GM19240 (cell line): ENCODE measurements around the gene COL25A1.

ENCODE experiments used
- DNase-seq: peaks from one replicate; pipeline ENCODE4 v3.0.0; 2011; ENCODE audit warnings: low spot score; ENCODE audit not compliant: insufficient read length

Gene COL25A1

DNA sequence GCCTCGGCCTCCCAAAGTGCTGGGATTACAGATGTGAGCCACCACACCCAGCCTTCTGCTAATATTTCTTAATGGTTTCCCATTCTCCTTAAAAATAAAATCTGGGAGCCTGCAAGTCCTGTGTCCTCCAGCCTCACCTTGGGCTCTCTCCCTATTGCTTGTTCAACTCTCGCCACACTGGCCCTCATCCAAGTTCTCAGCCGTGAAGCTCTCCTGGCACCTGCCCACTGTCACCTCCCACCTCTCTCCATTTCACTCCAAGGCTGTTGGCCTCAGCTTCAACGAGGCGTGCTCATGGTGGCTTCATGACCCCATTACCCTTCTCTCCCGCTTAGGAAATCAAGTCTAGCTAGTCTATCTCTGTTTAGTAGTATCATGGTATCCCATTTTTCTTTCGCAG is 530.1 kb downstream of the COL25A1 start:
- DNase-seq, result no peak

DNA sequence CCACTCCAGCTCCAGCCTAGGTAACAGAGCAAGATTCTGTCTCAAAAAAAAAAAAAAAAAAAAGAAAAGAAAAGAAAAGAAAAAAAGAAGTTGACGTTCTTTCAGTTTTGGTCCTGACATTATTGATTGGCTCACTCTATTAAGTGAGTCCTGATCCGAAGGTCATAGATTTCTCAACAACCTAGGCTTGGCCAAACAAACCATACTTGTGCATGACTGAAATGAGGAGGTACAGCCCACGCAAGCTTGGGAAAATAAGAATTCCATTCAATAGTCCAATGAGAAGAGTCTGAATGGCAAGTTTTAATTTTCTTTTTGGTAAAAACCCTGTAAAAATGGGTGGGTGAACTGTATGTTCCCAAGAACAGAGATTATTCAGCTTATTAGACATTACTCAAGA is 536.4 kb downstream of the COL25A1 start:
- DNase-seq, result no peak

DNA sequence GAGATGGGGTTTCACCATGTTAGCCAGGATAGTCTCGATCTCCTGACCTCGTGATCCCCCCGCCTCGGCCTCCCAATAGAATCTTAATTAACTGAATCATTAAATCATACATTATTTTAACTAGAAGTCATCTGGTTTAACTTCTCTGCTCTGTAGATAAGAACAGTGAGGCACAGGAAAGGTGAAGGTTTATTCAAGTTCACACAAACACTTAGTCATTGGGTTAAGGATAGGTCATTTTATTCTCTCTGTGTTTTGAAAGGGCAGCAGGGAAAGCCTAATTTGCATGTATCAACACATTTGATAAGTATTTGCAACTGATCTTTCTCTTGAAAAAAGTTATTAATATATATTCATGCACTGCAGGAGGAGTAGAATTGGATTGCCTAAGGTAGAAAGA is 538.5 kb downstream of the COL25A1 start:
- DNase-seq, result no peak

DNA sequence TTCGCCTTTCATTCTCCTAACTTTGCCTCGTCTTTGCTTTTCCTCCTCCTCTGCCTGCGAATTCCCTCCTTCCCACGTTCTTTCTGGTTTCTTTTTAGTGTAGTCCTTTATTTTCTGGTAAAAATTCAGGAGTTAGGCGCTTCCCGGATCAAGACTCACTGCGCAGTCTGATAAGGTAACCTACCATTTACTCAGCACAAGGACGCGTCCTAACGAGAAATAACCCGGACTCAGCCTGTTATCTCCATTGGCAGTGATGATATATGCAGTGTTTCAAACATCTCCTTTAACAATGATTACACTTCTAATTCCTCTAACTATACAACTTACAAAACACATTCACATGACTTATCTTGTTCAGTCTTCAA is 539.2 kb downstream of the COL25A1 start:
- no peak for DNase-seq

DNA sequence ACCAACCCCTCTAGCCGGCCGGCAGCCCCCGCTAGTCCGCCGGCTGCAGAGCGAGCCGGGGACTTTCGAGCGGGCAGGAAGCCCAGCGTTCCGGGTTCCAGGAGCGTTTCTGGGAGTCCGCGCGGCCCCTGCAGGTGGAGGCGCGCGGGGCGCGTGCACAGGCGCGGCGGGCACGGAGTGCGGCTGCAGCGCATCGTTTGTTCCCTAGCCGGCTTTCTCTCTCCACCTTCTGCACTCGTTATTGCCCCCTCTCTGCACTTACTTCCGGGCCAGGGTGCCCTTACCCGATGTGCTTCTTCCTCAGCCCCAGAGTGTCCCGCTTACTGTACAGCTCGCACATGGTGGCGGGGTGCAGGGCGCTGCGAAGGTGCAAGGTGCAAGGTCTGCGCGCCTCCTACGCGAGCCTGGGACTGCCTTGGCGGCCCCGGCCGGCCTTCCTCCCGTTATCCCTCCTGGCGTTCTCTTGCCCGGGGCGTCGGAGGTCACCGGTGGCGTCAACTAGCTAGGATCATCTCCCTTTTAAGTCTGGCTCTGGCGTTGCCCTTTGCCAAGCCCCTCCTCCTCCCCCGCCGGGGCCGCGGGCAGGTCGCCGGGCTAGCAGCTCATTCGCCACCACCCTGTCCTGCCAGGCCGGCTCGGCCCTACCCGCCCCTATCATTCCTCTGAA is 539.8 kb downstream of the COL25A1 start, which contains the start of gene ETNPPL:
Gene ETNPPL, minus strand, starts transcription at position 495 of the 667 bp plus-strand sequence. Its CDS starts 155 bp downstream, at position 340.
- DNase-seq, result no peak
